IMR-90 (cell line): ENCODE data around the gene OR4S2. TPM values are rescaled to one million over a fixed set of nuclear protein-coding genes. Genes with fewer than 3 reads are reported as not detected.

ENCODE experiments used
- ATAC-seq: fragments of 200-7000 bp; cut with Tn5 transposase; 2 replicates; pipeline ENCODE4 v1.9.1; 2020; ENCODE audit warnings: low read depth, mild to moderate bottlenecking, moderate library complexity
- BruUV-seq: library from RNA; stranded (reverse); fragments of 400-500 nt; replicated peaks from 2 replicates; lab custom pipeline; 2021; lab: Mats Ljungman, UMichigan
- CTCF ChIA-PET: fragments of 300-600 bp; formaldehyde crosslinking; extraction: SDS; loops from one replicate; lab custom pipeline; 2021; ENCODE audit warnings: antibody characterized with exemption; lab: Yijun Ruan, JAX
- POLR2A ChIA-PET: fragments of 300-600 bp; sonication (Branson Sonifier 250); formaldehyde crosslinking; loops from one replicate; lab custom pipeline; 2022; ENCODE audit warnings: antibody characterized with exemption; ENCODE audit not compliant: unreplicated experiment; lab: Charles Lee
- DNase-seq: peaks from one replicate; pipeline ENCODE4 v3.0.0; 2013
- H2AFZ ChIP-seq: replicated peaks from 2 replicates; pipeline ENCODE3; 2013; ENCODE audit warnings: low read length, mild to moderate bottlenecking; ENCODE audit not compliant: poor library complexity
- H2AK5ac ChIP-seq: 2 replicates; pipeline ENCODE4 v1.6.1; 2013; ENCODE audit warnings: low read depth, low read length, inconsistent platforms
- H2AK9ac ChIP-seq: replicated peaks from 2 replicates; pipeline ENCODE3; 2013; ENCODE audit warnings: mild to moderate bottlenecking, low read depth, low read length, moderate library complexity; ENCODE audit not compliant: poor library complexity
- H2BK120ac ChIP-seq: 2 replicates; pipeline ENCODE4 v1.6.1; 2013; ENCODE audit warnings: low read depth, low read length, inconsistent platforms
- H2BK15ac ChIP-seq: 3 replicates; pipeline ENCODE4 v1.6.1; 2013; ENCODE audit warnings: low read depth, low read length, inconsistent platforms
- H2BK20ac ChIP-seq: 2 replicates; pipeline ENCODE4 v1.6.1; 2013; ENCODE audit warnings: low read depth, mild to moderate bottlenecking, inconsistent platforms, low read length, moderate library complexity
- H2BK5ac ChIP-seq: 2 replicates; pipeline ENCODE4 v1.6.1; 2013; ENCODE audit warnings: mild to moderate bottlenecking, low read depth, low read length, inconsistent platforms; ENCODE audit not compliant: poor library complexity, severe bottlenecking
- H3K14ac ChIP-seq: replicated peaks from 2 replicates; pipeline ENCODE4 v1.6.1; 2013; ENCODE audit warnings: low read depth, low read length, inconsistent platforms
- H3K18ac ChIP-seq: 2 replicates; pipeline ENCODE4 v1.6.1; 2013; ENCODE audit warnings: low read depth, low read length, control low read depth
- H3K23ac ChIP-seq: 2 replicates; pipeline ENCODE4 v1.6.1; 2013; ENCODE audit warnings: low read depth, low read length, inconsistent platforms
- H3K27ac ChIP-seq: 2 replicates; pipeline ENCODE4 v1.5.1; 2013; ENCODE audit warnings: mild to moderate bottlenecking, control low read depth, low read length; ENCODE audit not compliant: insufficient read depth
- H3K27me3 ChIP-seq: 2 replicates; pipeline ENCODE4 v1.6.1; 2013; ENCODE audit warnings: low read length; ENCODE audit not compliant: control insufficient read depth, insufficient read depth
- H3K36me3 ChIP-seq: 2 replicates; pipeline ENCODE4 v1.6.1; 2013; ENCODE audit warnings: low read length, mixed read lengths; ENCODE audit not compliant: control insufficient read depth, insufficient read depth
- H3K4ac ChIP-seq: 2 replicates; pipeline ENCODE4 v1.6.1; 2013; ENCODE audit warnings: low read depth, low read length, inconsistent platforms
- H3K4me1 ChIP-seq: 2 replicates; pipeline ENCODE4 v1.6.1; 2013; ENCODE audit warnings: low read length, mixed read lengths; ENCODE audit not compliant: control insufficient read depth, insufficient read depth
- H3K4me2 ChIP-seq: 2 replicates; pipeline ENCODE4 v1.6.1; 2013; ENCODE audit warnings: low read depth, mild to moderate bottlenecking, control low read depth, low read length, moderate library complexity
- H3K4me3 ChIP-seq: 2 replicates; pipeline ENCODE4 v1.5.1; 2013; ENCODE audit warnings: low read depth, mild to moderate bottlenecking, control low read depth, low read length, moderate library complexity; ENCODE audit not compliant: insufficient read depth
- H3K56ac ChIP-seq: 2 replicates; pipeline ENCODE4 v1.6.1; 2013; ENCODE audit warnings: low read length, inconsistent platforms; ENCODE audit not compliant: insufficient read depth; ENCODE audit errors: extremely low read depth
- H3K79me1 ChIP-seq, 2 experiments: 2 replicates each; pipeline ENCODE4 v1.6.1; 2013; ENCODE audit warnings: low read length in 2 of 2, inconsistent platforms in 1 of 2, low read depth in 1 of 2
- H3K9ac ChIP-seq: 2 replicates; pipeline ENCODE4 v1.6.1; 2013; ENCODE audit warnings: low read depth, low read length, control low read depth
- H3K9me1 ChIP-seq: 2 replicates; pipeline ENCODE4 v1.6.1; 2013; ENCODE audit warnings: low read length, inconsistent platforms; ENCODE audit not compliant: insufficient read depth
- H3K9me3 ChIP-seq: 2 replicates; pipeline ENCODE4 v1.6.1; 2013; ENCODE audit warnings: low read length; ENCODE audit not compliant: control insufficient read depth, insufficient read depth
- H4K20me1 ChIP-seq: 2 replicates; pipeline ENCODE4 v1.6.1; 2013; ENCODE audit warnings: low read length, inconsistent platforms; ENCODE audit not compliant: insufficient read depth
- H4K5ac ChIP-seq: 2 replicates; pipeline ENCODE4 v1.6.1; 2013; ENCODE audit warnings: mild to moderate bottlenecking, low read depth, low read length, control low read depth
- H4K8ac ChIP-seq, 2 experiments: 2 replicates each; pipeline ENCODE4 v1.6.1; 2013; ENCODE audit warnings: low read depth in 2 of 2, low read length in 2 of 2, control low read depth in 1 of 2, inconsistent platforms in 1 of 2
- H4K91ac ChIP-seq: 2 replicates; pipeline ENCODE4 v1.6.1; 2013; ENCODE audit warnings: low read depth, low read length, inconsistent platforms; ENCODE audit not compliant: insufficient read depth
- CEBPB ChIP-seq: IDR thresholded peaks from 2 replicates; pipeline ENCODE4 v1.6.1; 2012; ENCODE audit warnings: low read depth, low read length, improper control_type of control experiment
- CTCF ChIP-seq: conservative IDR thresholded peaks from 2 replicates; pipeline ENCODE4 v1.5.1; 2012; ENCODE audit warnings: mild to moderate bottlenecking, low read depth, low read length, improper control_type of control experiment
- ELK1 ChIP-seq: fragments of 150-350 bp; IDR thresholded peaks from 2 replicates; pipeline ENCODE4 v1.6.1; 2016; ENCODE audit warnings: low read depth, mild to moderate bottlenecking, low read length, moderate library complexity, borderline replicate concordance
- FOS ChIP-seq: fragments of 150-350 bp; IDR thresholded peaks from 2 replicates; pipeline ENCODE4 v1.6.1; 2016; ENCODE audit warnings: low read depth, low read length
- MAFK ChIP-seq: IDR thresholded peaks from 2 replicates; pipeline ENCODE4 v1.6.1; 2012; ENCODE audit warnings: low read depth, low read length, improper control_type of control experiment
- NFE2L2 ChIP-seq: fragments of 150-350 bp; IDR thresholded peaks from 2 replicates; pipeline ENCODE4 v1.6.1; 2016; ENCODE audit warnings: low read depth, mild to moderate bottlenecking, low read length
- POLR2A ChIP-seq: IDR thresholded peaks from 2 replicates; pipeline ENCODE4 v1.6.1; 2012; ENCODE audit warnings: mild to moderate bottlenecking, low read depth, low read length
- RAD21 ChIP-seq: IDR thresholded peaks from 2 replicates; pipeline ENCODE4 v1.6.1; 2012; ENCODE audit warnings: low read length, improper control_type of control experiment
- RFX5 ChIP-seq: IDR thresholded peaks from 2 replicates; pipeline ENCODE4 v1.8.0; 2012; ENCODE audit warnings: low read depth, mild to moderate bottlenecking, low read length, moderate library complexity
- SMC3 ChIP-seq: fragments of 150-350 bp; IDR thresholded peaks from 2 replicates; pipeline ENCODE4 v1.6.1; 2016; ENCODE audit warnings: low read depth, mild to moderate bottlenecking, antibody characterized with exemption, low read length, moderate library complexity
- WGBS, 2 experiments: methylation state at CpG; one replicate each; pipeline versions ENCODE4 v1.1.5 to v1.1.7; 2013; ENCODE audit warnings: missing lambda C conversion rate in 2 of 2; ENCODE audit not compliant: insufficient read length in 1 of 2; ENCODE audit errors: extremely low coverage in 2 of 2; 5-methylcytosine and 5-hydroxymethylcytosine counted together
- dilution Hi-C: fragments of 300-500 bp; cut with HindIII; formaldehyde crosslinking; loops from one replicate; pipeline ENCODE4 v1.14.3; 2018; ENCODE audit warnings: low sequenced_read_pairs; ENCODE audit not compliant: unreplicated experiment
- in situ Hi-C: fragments of 300-500 bp; cut with MboI; formaldehyde crosslinking; loops from 3 replicates; pipeline ENCODE4 v1.14.3; 2019; ENCODE audit warnings: low sequenced_read_pairs, inconsistent platforms, mixed read lengths
- intact Hi-C: fragments of 100-400 bp; cut with micrococcal nuclease; formaldehyde crosslinking; loops from 2 replicates; pipeline ENCODE4 v1.10.0; 2022
- polyA plus RNA-seq, 3 experiments: library from polyadenylated mRNA; depleted of rRNA; stranded (reverse); fragments of >200 nt; gene quantifications; 2 replicates each; pipeline ENCODE4 v1.2.3, GENCODE V29; 2012; ENCODE audit warnings: low replicate concordance in 1 of 3
- total RNA-seq: library from RNA; depleted of rRNA; stranded (reverse); fragments of >200 nt; gene quantifications from 2 replicates; pipeline ENCODE4 v1.2.3, GENCODE V29; 2012

OR4S2 gene
- total and polyA plus RNA-seq, 2 of the 4 experiments (the other 2 are of a cell fraction) = not detected

GRCh38 chr11:55673860-55674259 lies 25.7 kb downstream of the OR4S2 start:
- Histone ChIP-seq H3K9ac (no peak overlapping the region), H3K4me3 (no peak overlapping the region), H3K56ac (no peak overlapping the region), H4K8ac (no peak overlapping the region), H3K4me1 (no peaks in the 10 kb centered on the region), H2BK20ac (no peak overlapping the region), H3K27me3 (no peaks in the 10 kb centered on the region), H4K5ac (no peak overlapping the region), H2AFZ (no peak overlapping the region), H3K14ac (no peak overlapping the region), H3K9me1 (no peaks in the 10 kb centered on the region), H3K4me2 (no peak overlapping the region), H3K36me3 (no peaks in the 10 kb centered on the region), H2AK5ac (no peak overlapping the region), H2BK15ac (no peak overlapping the region), H3K27ac (no peak overlapping the region), H3K23ac (no peak overlapping the region), H2AK9ac (no peak overlapping the region), H2BK120ac (no peak overlapping the region), H3K9me3 (0 out of 2 replicates have a peak, but pooled peaks cover 2% of the 10 kb centered on the region), H3K4ac (no peak overlapping the region), H2BK5ac (no peak overlapping the region), H4K91ac (no peak overlapping the region), H3K18ac (no peak overlapping the region), H4K20me1 (no peaks in the 10 kb centered on the region), H3K79me1 (no peaks in the 10 kb centered on the region)
- POLR2A ChIA-PET = no interaction called here
- DNase-seq = no peak
- dilution Hi-C loops = no loop called here
- no peak for ATAC-seq
- in situ Hi-C loops = no loop called here
- intact Hi-C loops = no loop called here
- CTCF ChIA-PET = no interaction called here
- no TSS peak for BruUV-seq
- TF ChIP-seq RAD21 (no peak), ELK1 (no peak), RFX5 (no peak), POLR2A (no peak), MAFK (no peak), FOS (no peak), CTCF (no peak), SMC3 (no peak), CEBPB (no peak), NFE2L2 (no peak)
- WGBS, 2 experiments = no CpG with 5 or more reads among the region's 5 CpGs
